Cardiac septum (tissue), 1 donor: ENCODE measurements around the gene TFEC. TPM values are rescaled to one million over a fixed set of nuclear protein-coding genes. Genes with fewer than 3 reads are reported as not detected.
"Not testable (repeated sequence)": the region's sequence is repeated elsewhere in the genome, so short reads cannot be mapped to it uniquely, and the experiment has no call there.

Experiments used
- DNase-seq: peaks from one replicate; pipeline ENCODE4 v3.0.0-alpha.2; 2020; ENCODE audit warnings: low spot score
- intact Hi-C: fragments of 100-400 bp; cut with DNase I; formaldehyde crosslinking; loops from one replicate; pipeline ENCODE4 v1.14.0; 2022
- total RNA-seq: library from RNA; stranded (reverse); fragmentation: NEBNext Ultra II Directional; extraction: Animal tissue kit (Norgen Biotek cat#: 25700); gene quantifications from one replicate; pipeline ENCODE4 v1.2.1, GENCODE V29; 2021
- donor health status: DM: no; HTN: no; CAD: no.

Gene TFEC
- total RNA-seq, 1 donor from 2014 or later, result 1.6 TPM

DNA sequence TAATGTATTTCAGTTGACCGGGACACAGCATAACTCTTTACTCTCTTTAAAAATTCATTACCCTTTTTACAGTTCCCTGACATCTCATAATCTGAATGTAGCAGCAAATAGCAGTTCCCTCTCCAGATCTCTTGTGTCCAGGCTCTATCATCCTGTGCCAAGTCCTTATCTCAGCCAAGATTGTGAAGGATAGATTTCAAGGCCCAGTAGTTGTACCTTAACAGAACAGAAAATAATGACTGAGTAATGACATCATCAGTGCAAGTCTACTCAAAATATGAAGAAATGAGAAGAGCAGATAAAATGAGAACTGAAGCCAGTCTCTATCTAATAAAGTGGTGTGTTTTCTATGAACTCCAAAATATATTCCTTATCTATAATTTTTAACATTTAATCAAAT lies 92.6 kb downstream of the TFEC start:
- no peak for DNase-seq
- intact Hi-C loops, result no loop called here

DNA sequence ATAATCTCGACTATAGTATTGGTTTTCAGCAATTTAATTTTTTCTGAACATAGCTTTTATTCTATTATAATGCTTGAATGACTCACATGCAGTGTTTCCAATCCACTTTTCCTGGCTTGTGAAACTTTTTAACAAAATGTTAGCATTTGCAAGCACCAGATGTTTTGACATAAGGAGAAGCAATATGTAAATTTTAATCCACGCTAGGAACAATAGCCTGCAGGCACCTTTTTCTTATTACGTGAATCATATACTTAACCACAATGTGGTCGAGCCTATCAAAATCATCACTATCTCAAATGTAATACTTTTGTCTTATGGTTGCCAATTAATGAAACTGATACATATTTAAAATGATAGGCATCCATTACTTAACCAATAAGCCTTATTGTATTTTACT lies 97.1 kb downstream of the TFEC start:
- DNase-seq, result no peak
- intact Hi-C loops, result no loop called here

DNA sequence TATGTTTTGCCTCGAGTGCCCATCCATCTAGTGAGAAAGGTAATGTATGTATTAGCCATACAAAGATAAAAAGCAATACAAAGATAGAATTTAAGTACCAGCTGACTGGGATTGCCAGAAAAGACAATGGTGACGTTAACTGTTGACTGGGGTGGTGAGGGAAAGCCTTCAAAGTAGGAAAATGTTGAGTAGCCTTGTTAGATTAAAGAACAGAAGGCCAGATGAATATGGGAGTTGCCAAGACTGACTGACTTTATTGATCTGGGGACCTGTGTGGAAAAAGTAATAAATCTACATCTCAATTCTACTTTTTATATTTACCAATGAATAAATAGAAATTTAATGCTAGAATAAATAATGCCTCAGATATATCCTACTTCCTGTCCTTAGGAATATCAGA lies 97.7 kb downstream of the TFEC start:
- intact Hi-C loops, result no loop called here
- DNase-seq, result no peak

DNA sequence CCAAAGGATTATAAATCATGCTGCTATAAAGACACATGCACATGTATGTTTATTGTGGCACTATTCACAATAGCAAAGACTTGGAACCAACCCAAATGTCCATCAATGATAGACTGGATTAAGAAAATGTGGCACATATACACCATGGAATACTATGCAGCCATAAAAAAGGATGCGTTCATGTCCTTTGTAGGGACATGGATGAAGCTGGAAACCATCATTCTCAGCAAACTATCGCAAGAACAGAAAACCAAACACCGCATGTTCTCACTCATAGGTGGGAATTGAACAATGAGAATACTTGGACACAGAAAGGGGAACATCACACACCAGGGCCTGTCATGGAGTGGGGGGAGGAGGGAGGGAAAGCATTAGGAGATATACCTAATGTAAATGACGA lies 100.4 kb downstream of the TFEC start:
- DNase-seq, intact Hi-C loops: not testable (repeated sequence)

DNA sequence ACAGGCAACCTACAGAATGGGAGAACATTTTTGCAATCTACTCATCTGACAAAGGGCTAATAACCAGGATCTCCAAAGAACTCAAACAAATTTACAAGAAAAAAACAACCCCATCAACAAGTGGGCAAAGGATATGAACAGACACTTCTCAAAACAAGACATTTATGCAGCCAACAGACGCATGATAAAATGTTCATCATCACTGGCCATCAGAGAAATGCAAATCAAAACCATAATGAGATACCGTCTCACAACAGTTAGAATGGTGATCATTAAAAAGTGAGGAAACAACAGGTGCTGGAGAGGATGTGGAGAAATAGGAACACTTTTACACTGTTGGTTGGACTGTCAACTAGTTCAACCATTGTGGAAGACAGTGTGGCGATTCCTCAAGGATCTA lies 100.8 kb downstream of the TFEC start:
- DNase-seq, intact Hi-C loops: not testable (repeated sequence)

DNA sequence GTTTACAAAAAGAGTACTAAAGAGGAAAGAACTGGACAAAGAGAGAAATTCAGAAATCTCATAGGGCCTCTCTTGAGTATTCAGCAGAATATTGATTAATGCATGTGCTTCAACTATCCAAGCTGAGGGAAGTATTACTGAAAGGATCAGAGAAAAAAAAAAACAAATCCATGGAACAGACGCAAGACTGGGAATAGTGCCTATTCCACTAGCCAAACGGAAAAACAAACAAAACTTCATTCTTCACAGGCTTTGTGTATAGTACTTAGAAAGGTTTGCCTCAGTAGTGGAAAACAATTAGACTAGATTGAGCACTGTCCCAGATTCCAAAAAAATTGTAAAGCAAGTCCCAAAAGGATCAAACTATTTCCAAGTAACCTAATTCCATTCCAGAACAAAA lies 106.2 kb downstream of the TFEC start:
- intact Hi-C loops, result no loop called here
- DNase-seq, result no peak

DNA sequence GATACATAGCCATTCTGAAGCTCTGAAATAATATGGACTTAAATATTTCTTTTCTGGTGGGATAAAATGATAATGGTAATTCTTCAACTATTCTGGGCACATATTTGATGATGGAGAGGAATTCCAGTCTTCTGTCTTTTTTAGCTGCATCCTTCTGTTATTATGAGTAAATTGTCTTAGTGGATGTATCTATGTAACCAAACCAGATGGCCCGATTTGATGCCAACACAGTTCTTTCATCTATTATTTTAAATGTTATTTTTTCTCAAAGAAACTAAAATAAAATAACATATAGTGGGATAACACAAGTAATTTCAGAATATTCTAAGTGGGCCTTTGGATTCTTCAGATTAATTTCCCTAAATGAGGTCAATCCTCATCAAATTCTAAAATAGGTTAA lies 110.2 kb downstream of the TFEC start:
- DNase-seq, result no peak
- intact Hi-C loops, result no loop called here

DNA sequence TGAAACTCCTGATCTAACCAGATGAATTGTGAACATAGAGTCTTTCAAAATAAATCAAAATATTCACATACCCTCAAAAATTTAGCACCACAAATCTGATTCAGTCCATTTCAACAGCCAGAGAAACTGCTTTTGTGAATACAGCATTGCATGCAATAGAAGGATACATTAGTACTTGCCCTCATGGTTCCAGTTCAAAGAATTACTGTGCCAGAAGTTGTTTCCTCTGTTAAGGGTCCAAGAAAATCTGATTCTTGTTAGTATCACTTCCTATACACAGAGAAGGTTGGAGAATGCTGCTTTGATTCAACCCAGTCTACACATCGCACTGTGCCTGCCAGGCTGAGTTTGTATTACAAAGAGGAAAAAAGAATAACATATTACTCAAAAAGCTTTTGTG lies 115.6 kb downstream of the TFEC start:
- DNase-seq, result no peak
- intact Hi-C loops, result no loop called here

DNA sequence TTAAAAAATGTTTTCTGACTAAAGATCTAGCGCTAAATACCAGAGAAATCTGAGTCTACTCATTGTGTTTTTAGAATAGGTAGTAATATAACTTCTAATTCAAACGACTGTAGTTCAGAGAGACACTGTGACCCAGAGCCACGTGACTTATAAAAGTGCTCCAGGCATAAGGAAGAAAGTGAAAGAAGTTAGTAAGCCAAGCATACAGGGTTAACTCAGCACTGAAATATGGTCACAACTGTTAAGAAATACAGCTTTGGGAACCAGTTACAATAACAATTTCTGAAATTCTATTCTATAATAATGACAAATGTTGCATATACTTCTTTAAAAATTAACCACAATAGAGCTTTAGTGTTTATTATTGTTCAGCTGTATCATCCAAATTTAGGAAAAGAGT lies 119.1 kb downstream of the TFEC start:
- intact Hi-C loops, result no loop called here
- DNase-seq, result no peak

DNA sequence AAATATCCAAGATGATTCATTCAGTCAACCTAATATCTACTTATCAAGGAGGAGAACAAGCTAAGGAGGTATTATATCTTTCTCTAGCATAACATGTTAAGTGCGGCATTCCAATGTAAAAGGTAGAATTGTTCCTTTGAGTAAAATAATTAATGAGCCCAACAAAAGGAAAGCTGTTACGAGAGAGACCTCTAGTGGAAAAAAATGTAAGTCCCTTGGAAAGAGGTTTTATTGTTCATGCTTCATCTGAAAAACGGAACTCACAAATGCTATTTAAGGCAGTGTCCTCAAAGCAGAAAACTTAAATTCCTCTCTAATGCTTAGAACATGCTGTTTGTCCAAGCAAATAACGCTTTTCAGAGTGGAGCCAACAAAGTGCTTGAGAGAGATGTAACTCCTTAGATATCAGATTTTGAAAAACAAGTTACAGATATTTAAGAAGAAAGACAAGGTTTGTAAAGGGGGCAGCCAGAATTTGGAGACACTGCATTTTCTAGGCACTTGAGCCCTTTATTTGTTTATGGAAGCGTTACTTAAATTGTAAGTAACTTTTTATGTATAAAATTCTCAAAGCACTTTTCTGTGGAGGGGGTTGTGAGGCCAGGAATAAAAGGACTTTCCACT lies 119.9 kb downstream of the TFEC start:
- intact Hi-C loops, result no loop called here
- no peak for DNase-seq

DNA sequence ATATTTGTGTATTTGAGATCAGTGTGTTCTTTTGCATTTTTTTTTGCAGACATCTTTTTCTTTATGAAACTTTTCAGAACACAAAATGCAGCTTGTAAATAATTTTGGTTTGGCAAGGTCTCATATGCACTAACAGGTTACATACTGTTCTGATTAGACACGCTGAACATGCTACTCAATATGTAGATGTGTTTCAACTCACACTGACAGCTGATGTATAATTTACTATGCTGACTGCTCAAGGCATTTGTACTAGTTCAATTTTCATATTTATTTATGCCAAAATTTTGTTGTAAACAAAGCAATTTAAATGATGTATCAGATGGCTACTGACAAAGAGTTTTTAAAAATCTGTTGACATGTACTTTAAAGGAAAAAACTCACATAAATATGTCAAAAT lies 123.8 kb downstream of the TFEC start:
- DNase-seq, result no peak
- intact Hi-C loops, result no loop called here

DNA sequence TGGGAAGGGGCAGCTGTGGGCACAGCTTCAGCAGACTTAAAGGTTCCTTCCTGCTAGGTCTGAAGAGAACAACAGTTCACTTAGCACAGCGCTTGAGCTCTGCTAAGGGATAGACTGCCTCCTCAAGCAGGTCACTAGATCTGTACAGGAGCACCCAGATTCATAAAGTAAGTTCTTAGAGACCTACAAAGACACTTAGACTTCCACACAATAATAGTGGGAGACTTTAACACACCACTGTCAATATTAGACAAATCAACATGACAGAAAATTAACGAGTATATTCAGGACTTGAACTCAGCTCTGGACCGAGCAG lies 140.9 kb downstream of the TFEC start:
- DNase-seq, result no peak
- intact Hi-C loops, result no loop called here

DNA sequence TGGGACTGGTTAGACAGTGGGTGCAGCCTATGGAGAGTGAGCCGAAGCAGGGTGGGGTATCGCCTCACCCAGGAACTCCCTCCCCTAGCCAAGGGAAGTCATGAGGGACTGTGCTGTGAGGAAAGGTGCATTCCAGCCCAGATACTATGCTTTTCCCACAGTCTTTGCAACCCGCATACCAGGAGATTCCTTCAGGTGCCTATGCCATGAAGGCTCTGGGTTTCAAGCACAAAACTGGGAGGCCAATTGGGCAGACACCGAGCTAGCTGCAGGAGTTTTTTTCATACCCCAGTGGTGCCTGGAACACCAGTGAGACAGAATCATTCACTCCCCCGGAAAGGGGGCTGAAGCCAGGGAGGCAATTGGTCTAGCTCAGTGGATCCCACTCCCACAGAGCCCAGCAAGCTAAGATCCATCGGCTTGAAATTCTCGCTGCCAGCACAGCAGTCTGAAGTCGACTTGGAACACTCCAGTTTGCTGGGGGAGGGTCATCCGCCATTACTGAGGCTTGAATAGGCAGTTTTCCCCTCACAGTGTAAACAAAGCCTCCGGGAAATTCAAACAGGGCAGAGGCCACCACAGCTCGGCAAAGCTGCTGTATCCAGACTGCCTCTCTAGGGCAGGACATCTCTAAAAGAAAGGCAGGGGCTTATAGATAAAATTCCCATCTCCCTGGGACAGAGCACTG lies 141.4 kb downstream of the TFEC start:
- intact Hi-C loops, result no loop called here
- no peak for DNase-seq

DNA sequence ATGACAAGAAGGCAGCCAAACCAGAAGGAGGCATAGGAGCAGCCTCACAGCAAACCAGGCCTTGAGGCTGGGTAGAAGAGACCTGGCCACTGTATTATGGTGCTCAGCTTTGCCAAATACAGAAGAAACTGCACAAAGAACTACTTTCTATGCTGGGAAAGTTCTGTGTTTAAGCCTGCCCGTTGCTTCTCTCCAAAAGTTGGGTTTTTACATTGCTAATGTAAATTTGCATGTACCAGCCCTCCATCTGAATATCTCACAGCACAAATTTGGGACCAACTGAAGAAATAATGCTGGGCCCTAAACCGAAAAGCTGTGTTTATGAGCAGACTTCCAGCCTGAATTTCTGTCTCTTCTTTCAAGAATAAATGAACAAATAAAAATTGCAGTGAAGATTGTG lies 145.0 kb downstream of the TFEC start:
- no peak for DNase-seq
- intact Hi-C loops, result no loop called here

Other genes starting within 250 kb of the TFEC start
- gene TES, start 179.8 kb upstream of the TFEC start, total RNA-seq, result 15.8 TPM